Activated CD8-positive, alpha-beta memory T cell treated with anti-CD3 and anti-CD28 coated beads, Interleukin-2, amount 50 U/mL, for 48 hours (primary cell): Measurements from ENCODE around the gene SMPD3.

ENCODE experiments used
- DNase-seq: peaks from one replicate; pipeline ENCODE4 v3.0.0-alpha.2; 2020

SMPD3 gene

DNA sequence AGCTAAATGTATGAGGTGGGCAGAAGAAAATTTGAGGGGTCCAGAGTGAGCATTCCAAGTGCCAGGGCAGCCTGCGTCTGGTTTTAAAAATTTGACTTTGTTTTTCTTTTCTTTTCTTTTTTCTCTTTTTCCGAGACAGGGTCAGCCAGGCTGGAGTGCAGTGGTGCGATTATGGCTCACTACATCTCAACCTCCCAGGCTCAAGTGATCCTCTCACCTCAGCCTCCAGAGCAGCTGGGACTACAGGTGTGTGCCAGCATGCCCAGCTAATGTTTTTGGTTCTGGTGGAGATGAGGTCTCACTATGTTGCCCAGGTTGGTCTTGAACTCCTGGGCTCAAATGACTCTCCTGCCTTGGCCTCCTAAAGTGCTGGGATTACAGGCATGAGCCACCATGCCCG, 15.6 kb downstream of the SMPD3 start:
- no peak for DNase-seq

DNA sequence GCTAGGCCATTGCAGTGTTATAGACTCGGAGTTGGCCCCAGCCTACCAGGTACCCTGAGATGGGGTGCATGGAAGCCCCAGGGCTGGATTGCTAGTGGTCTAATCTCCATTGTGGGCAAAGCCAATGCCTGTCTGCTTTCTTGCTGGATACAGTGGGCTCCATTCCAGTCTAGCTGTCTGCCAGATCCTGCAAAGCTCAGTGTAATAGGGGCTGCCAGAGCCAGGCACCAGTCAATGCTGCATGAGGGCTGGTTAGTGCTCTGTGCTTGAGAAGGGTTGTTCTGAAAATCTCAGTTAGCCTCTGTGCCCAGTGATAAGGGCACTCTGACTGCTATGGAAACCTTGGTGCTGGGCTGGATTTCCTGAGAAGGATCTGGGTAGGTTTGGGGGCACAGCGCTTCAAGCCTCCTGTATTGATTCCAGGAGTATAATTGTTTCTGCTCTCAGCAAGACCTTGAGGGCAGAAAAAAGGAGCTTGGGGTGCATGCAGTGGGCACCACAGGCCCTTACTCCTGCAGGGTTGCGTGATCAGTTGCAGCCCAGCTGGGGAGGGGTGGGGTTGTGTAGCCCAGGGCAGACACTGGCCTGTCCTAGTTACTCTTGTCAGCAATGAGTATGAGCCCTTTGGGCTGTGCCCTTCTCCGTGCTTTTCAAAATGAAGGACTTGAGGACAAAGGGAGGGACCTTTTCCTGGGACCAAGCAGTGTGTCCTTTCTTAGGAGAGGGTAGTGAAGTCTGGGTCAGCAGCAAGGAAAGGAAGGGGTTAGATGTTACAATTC, 19.0 kb downstream of the SMPD3 start:
- DNase-seq = no peak

DNA sequence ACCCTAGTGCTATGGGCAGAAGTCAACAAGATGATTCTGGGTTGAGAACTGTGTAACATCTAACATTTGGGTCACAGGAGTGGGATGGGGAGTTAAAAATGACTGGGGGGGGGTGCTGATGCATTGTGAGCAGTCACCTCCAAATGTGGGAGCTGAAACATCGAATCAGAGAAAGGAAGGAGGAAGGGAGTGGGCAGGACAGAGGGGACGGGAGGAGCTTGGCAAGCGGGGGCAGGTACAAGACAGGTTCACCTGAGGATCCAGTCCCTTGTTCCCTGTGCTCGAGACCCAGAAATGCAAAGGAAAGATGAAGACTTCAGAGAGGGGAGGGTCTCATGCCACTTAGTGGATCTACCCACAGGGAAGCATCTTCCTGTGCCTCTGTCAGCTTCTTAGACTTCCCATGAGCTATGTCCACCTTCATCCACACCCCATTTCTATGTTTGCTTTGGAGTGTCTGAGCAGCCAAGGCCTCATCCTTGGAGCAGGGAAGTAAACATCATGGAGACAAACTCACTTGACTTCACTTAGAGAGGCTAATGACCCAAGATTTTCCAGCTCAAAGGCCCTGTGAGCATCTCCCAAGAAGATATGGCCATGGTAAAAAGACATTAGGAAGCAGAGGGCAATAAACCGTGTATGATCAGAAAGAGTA, 20.5 kb downstream of the SMPD3 start:
- no peak for DNase-seq

DNA sequence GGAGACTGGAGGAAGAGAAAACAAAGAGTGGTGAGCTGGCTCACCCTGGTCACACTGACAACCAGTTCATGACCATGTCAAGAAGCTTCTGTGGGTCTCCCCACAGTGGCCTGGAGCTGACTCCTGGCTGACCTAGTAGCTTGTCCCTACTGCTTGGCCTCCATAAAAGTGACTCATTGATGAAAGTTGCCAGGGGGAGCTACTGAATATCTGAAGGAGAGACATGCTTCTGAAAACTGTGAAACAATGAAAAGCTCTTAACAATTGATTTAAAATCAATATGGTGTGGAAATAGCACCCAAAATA, 22.0 kb downstream of the SMPD3 start:
- DNase-seq = no peak

DNA sequence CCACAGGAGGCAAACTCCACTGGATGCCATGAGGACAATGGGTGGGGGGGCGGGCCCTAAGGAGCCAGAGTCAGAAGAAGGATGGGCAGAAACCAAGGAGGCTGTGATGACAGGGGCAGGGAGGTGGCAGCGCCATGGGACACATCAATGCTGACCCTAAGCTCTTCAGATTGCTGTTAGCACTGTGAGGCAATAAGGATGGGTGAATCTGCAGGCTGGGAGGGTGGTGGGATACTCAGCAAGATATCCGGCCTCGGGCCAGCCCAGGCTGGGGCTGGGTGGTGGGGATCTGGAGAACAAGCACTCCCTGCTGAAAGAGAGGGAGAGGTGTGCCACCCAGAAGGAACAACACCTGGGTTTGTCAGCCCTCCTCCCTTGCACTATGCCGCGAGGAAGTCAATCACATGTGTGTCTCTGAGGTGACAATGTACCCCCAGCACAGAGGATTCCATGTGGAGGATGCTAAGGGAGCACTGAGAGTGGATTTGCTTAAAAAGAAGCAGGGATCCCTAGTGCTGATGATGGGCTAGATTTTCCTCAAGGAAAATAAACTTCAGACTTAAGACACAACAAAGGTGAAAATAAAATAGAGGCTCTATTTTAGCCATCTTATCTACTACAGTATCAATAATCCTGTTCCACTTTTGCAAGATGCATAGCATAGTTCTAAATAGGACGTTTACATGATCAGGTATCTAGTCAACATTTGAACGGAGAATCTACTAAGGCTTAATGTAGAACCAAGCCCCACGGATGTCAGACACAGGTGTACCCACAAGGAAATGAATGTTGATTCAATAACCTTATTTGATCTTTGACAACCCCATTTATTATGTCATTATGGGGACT, 22.6 kb downstream of the SMPD3 start:
- DNase-seq = no peak

DNA sequence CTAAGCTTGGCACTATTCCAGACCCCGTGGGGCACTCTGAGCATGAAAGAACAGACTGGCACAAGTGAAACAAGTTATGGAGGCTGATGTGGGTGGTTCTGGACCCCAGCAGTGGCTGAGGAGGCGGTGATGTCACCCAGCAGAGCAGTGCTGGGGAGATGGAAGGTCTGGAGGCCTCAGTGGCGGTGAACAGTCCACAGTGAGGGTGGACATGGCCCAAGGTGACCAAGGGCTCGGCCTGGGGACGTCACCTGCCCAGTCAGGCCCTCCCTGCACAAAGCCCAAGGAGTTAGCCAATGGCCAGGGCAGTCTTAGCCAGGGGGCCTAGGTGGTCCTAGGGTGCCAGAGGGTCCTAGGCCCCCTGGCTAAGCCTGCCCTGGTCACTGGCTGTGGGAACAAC, 24.5 kb downstream of the SMPD3 start:
- no peak for DNase-seq

DNA sequence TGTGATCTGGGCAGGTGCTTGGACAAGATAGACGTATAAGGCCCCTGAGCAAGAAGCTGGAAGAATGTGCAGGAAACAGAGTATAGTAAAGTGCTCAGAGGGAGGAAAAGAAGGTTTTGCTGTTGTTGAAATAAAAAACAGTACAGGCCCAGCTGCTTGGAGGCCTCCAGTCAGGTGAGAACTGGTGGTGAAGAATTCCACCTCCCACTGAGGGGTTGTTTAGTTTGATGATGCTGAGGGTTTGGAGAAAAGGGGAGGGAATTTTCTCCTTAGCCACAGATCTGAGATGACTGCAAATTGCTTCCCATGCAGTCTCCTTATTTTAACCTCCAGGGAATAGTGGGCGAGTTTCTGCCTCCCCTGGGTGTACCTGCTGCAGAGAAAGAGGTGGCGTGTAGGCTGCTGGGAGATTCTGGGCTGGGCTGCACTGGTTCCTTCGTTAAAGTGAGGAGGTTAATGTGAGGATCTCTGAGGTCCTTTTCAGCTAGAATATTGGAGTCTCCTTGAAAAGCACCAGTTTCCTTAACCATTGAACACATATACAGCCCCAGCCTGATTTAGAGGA, 25.8 kb downstream of the SMPD3 start:
- no peak for DNase-seq

DNA sequence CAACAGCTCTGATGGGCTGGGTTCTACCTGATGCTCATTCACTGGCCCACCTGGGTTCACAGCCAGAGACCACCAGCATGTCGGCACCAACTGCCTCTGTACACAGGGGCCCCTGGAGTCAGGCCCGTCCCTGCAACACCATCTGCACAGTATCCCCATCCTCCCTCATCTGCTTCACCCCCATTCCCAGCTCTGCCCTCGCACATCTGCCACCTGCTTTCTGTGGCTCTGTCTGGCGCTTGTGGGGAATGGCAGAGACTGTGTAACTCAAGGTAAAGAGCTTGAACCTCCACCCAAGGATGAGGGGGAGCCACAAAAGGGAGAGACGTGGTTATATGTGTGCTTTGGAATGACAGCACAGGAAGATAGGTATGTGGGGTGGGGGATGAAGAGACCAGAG, 27.2 kb downstream of the SMPD3 start:
- no peak for DNase-seq

DNA sequence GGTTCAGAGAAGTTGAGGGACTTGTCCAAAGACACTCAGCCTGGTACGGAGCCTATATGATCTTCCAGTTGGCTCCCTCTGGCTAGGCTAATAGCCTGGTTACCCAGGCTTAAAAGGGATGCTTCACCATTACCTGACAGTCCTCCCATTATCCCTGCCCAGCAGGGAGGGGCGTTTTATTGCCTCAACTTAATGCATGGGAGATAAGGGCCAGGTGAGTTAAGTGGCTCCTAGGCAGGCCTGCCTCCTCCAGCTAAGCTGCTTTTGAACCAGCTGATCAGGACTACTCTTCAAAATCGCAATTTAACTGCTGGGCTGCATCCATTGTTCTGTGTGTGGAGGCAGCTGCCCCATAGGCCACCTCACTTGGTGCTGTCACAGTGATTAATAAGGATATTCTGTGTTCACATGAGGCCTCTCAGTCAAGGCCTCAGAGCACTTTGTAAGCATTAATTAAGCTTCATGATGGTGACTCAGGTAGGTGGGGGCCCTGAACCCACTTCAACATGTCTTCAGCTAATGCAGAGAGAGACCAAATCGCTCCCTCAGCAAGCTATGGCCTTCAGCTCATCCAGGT, 27.9 kb downstream of the SMPD3 start:
- DNase-seq = no peak

DNA sequence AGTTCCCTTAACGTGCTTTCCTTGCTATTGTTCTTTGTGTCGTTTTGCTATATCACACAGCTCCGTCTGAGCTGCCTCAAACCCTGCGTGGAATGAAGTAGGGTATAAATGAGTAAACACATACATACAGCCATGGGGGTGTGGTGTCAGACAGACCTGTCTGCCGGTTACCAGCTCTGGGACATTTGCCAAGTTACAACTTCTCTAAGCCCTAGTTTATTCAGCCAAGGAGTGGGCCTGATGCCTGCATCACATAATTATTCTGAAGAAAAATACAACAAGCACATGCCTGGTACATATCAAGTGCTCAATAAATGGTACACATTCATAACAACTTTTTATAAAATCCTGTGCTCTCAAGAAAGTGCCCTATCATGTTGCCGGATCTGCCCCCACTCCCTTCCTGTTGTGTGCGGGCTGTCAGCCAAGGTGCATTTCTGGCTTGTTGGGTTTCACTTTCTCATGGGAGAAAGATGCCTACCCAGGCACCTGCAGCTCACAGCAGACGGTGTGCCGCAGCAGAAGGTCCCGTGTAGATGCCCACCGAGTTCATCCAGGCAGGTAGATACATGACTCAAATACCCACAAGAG, 30.5 kb downstream of the SMPD3 start:
- DNase-seq = peak; percentile 73

DNA sequence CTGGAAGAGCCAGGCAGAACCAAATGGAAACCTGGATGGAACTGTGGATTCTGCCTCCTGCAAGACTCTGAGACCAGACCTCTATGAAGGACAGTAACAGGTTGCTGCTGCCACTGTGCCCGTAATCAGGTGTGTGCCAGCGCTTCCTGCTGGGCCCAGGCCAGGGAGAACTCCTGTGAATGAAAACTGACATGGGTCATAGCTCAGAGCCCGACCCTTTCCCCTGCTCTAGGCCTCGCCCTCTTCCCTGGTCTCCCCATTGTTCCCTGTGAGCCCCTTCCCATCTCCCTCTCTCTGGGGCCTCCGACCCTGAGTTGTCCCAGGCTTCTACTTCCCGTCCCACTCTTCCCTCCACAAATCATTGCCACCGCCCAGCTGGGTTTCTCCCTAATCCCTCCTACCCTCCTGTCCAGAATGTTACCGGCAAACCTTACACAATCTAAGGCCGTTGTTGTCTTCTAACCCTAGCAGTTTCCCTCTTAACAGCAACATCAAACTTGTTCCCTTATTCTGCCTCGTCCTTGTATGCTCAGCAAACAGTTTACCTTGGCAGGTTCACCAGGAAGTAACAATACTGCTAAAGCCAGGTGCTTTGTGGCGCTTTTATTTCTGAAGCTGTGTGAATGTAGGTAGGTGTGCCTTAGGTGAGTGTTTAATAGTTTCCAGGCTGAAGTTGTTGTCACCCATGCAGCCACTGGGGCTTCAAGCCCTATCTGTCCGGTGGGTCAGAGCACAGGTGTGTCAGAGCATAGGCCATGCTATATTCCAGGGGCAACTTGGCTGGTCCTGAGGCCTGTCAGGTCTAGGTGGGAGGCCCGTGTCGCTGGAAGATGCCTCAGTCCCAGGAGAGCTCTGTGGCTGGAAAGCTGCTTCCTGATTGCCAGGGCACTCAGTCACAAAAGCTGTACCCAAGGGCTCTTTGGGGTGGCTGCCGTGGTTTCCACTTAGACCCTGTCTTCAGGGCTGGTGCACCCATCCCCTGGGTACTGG, 32.0 kb downstream of the SMPD3 start:
- no peak for DNase-seq

DNA sequence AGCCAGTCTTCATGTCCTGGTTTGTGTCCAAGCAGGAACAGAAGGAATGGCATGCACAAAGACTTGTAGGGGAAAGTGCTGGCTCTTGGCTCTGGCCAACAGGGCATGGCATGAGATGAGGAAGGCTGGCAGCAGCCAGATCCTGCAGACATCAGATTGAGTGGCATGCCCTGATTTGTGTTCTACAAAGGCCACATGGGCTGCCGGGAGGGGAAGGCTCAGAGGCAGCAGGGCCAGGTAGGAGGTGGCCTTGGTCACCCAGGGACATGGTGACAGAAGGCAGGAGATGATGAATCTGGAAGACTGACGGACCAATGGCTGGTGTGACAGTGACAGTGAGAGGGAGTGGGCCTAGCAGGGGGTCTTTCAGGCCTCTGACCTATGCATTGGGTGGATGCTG, 33.7 kb downstream of the SMPD3 start:
- no peak for DNase-seq

DNA sequence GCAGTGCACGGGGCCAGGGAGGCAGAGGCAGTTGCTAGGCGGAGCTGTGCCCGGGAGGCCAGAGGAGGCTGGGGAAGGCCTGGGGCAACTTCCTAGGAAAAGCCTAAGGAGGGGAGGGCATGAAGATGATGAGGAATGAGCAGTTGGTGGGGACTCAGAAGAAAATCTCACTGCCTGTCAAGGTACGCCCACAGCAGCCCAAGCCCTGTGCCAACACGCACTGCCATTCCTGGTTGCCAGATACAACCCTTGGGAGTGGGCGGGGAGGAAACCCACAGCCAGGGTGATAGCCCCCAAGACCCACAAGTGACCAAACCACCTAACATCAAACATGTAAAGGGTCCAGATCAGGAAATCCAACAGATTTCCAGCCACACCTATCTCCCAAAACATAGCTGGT, 36.2 kb downstream of the SMPD3 start:
- DNase-seq = no peak

DNA sequence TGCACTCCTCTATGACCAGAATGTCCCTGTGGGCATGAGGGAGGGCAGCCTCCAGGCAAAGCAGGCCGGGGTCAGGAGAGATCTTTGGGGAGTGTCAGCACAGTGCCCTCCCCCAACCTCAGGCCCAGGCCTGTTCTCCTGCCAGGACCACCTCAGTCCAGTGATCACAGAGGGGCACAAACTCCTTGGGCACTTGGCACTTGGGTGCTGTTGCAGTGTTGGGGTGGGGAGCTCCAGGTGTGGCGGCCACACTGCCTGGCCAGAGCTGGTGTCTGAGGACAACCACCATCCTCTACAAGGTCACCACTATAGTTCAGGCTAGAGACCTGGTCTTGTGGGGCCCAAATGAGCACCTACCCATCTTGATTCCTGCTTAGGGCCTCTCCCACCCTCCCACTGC, 37.2 kb downstream of the SMPD3 start:
- DNase-seq = no peak

DNA sequence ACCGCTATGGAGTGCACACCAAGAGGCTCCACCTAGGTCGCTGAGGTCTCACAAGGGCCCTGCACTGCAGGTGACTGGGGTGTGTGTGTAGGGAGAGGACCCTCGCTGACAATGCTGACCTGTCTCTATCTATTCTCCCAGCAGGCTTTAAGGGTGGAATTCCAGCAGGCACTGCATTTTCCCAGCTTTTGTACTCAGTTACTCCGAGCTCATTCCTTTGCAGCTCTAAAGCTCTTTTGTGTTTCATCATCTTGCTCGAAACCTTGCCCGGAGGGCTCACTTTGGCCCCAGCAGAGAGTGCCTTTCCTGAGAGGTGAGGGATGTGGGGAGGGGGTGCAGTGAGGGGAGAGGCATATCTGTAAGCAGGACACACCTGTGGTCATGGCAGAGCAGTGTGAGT, 39.3 kb downstream of the SMPD3 start:
- no peak for DNase-seq

DNA sequence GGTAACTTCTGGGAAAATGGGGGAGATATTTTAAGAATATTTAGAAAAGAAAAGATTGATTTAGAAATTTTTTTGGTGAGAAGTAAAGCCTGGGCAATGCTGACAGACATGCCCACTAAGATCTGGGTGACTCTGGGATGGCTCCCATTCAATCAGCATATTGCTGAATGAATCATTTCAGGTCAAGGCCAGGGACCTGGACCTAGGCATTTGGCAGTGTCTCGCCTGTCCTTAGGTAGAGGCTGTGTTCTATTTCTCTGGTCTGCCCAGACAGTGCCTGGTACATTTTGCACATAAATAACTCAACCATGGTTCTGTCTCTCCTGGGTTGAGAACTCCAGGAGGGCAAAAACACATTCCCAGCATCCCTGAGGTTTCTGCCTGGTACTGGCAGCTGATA, 39.9 kb downstream of the SMPD3 start:
- DNase-seq = no peak

DNA sequence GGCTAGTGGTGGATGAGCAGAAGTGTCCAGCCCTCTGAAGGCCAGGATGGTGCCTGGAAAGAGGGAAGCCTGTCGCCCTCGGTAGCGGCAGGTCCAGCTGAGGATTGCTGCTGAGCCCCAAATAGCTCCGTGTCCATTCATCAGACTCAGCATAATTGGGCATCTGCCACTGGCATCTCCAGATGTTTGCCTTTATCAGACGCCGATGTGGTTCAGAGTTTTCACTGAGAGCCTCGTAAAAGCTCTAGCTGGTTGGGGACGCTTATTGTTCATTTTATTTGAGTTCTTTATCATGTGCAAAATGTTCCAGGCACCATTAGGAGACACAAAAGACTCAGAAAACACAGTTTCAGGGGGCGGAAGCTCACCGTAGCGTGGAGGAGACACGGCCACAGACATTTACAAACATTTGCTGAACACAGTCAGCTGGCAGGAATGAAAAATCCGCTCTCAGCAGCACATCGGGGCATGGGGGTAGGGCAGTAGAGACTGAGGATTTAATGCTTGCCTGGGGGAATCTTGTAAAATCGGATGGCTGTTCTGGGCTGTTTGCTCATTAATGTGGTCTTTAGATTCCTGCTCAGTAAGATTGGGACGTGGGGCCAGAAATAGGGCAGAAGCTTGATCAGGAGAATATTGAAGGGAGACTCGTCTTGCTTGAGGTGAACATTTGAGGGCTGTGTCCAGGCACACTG, 41.7 kb downstream of the SMPD3 start:
- DNase-seq = no peak

DNA sequence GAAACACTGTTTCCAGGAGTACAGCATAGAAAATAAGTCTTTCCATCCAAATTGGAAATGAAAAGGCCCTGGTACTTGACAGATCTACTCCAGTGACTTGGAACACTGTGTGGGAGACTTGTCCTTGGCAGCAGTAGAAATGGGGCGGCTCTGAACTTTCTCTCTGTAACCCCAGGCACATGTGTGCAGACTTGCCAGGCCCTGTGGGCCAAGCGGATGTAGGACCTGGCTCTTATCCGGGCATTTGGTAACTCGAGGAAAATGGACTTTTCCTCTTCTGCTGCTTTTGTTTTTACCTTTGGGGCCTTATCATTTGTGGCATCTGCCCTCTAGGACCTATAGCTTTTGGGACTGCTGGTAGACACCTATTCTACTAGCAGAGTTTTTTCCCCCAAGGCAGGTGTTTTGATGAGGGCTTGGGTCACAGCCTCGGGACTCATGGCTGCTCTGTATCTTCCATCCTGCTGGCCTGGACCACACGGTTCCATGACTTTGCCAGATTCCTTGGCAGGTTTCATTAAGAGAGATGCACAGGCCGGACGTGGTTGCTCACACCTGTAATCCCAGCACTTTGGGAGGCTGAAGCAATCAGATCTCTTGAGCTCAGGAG, 43.5 kb downstream of the SMPD3 start:
- DNase-seq = no peak

DNA sequence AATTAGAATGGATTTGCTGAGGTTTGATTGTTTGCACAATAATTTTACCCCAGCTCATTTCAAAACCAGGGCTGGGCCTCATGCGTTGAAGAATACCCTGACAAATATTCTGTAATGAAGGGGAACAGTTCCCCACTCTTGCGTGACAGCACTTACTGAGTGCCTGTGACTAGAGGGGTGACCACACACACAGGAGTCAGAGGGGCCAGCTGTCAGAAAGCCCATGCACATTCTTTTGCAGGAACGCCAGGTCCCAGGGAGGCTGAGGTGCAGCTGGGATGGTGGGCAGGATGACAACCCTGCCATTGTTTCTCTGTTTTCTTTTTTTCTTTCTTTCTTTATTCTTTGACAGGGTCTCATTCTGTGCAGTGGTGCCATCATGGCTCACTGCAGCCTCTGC, 44.6 kb downstream of the SMPD3 start:
- DNase-seq = no peak

DNA sequence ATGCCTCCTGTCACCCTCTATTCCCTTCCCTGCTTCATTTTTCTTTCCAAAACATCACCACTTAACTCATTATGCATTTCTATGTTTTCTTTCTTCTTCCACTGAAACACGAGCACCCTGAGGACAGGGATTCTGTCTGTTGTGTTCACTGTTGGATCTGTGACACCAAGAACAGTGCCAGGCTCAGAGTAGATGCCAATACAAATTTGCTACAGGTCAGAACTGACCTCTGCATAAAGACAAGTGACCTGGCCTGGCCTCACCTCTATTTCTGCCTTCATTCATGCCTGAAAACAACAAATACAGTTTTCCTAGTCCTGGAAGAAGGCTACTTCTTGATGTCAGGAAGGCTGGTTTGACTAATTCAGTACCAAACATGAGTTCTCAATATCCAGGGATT, 45.1 kb downstream of the SMPD3 start:
- no peak for DNase-seq

DNA sequence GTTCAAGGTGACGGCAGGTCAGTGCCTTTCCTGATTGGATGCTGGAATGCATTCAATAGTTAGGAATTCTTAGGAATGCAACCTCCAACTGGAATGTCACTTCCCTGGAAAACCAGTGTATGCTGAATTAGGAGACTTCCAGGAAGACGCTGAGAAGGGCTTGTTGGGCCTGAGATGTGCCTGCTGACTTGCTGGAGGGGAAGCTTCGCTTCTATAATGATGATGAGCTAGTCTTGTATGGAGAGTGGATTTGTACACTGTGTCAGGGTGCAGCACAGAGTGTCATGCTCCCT, 45.6 kb downstream of the SMPD3 start:
- DNase-seq = no peak
